ENCODE data around the gene INO80E. TPM values are rescaled to one million over a fixed set of nuclear protein-coding genes. Genes with fewer than 3 reads are reported as not detected.

The INO80E gene
- total and polyA plus RNA-seq, 4 donors, result 8.0 to 24.8 (median 17.2) TPM

DNA sequence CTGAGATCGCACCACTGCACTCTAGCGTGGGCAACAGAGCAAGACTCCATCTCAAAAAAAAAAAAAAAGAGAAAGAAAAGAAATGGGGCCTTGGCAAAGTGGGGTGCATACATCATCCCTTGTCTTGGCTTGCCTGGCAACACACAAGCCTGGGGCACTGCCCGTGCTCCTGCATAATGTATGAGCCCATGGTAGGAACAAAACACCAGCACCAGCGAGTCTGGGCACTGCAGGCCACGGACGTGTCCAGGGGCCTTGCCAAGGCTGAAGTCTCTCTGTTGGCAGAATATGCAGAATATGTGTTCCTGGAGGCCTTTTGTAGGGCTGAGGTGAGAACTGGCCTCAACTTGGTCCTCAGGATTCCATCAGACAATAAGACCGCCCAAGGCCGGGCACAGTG, 53.8 kb downstream of the INO80E start (continued):
- TF ChIP-seq REST (IDR thresholded peaks at IDR 0.05) (no peak), ATF3 (IDR thresholded peaks at IDR 0.05) (no peak), EGR1 (IDR thresholded peaks at IDR 0.05; ENCODE audit: low read depth in 2 of 2) (no peak), HNF4G (IDR thresholded peaks at IDR 0.05) (no peak), FOXA2 (IDR thresholded peaks at IDR 0.05) (no peak), SP1 (IDR thresholded peaks at IDR 0.05) (no peak)

- H3K9ac ChIP-seq (ENCODE audit: low read depth in 1 of 2, low read length in 2 of 2), result no peak overlapping the region
- no peaks in the 10 kb centered on the region for H3K27me3 ChIP-seq (ENCODE audit: control insufficient read depth in 4 of 4, insufficient read depth in 4 of 4, low read length in 3 of 4)
- peaks cover 2 to 11% (median 7%) of the 10 kb centered on the region in 4 donors for H3K4me1 ChIP-seq (ENCODE audit: control insufficient read depth in 4 of 4, insufficient read depth in 4 of 4, low read length in 3 of 4)
- DNase-seq (ENCODE audit: low spot score), result no peak
- no peaks in the 10 kb centered on the region for H3K36me3 ChIP-seq (ENCODE audit: control insufficient read depth in 4 of 4, insufficient read depth in 3 of 4, low read depth in 1 of 4, low read length in 3 of 4)
- H3K27ac ChIP-seq (ENCODE audit: low read depth in 1 of 2, low read length in 2 of 2), result no peak overlapping the region
- no peak for TF ChIP-seq FOXA1 (IDR thresholded peaks at IDR 0.05)
- no peak for TF ChIP-seq JUND (IDR thresholded peaks at IDR 0.05)
- no peak for TF ChIP-seq HNF4G (IDR thresholded peaks at IDR 0.05)
- TF ChIP-seq GABPA (IDR thresholded peaks at IDR 0.05 in 1 of 2, conservative IDR thresholded peaks at IDR 0.05 in 1 of 2), result no peak
- TF ChIP-seq EGR1 (IDR thresholded peaks at IDR 0.05; ENCODE audit: low read depth in 2 of 2), result no peak
- TF ChIP-seq CTCF (IDR thresholded peaks at IDR 0.05; ENCODE audit: low read depth, low read length, missing input control), result no peak
- WGBS, result 90% methylated on average over 3 of the region's 3 CpGs
- no peak overlapping the region for H3K4me3 ChIP-seq (ENCODE audit: low read depth in 1 of 3, low read length in 3 of 3)
- no peaks in the 10 kb centered on the region for H3K9me3 ChIP-seq (ENCODE audit: control insufficient read depth in 4 of 4, low read length in 3 of 4)
Observed at GRCh38 chr16:30051518-30051917, 55.5 kb downstream of the INO80E start.

DNA sequence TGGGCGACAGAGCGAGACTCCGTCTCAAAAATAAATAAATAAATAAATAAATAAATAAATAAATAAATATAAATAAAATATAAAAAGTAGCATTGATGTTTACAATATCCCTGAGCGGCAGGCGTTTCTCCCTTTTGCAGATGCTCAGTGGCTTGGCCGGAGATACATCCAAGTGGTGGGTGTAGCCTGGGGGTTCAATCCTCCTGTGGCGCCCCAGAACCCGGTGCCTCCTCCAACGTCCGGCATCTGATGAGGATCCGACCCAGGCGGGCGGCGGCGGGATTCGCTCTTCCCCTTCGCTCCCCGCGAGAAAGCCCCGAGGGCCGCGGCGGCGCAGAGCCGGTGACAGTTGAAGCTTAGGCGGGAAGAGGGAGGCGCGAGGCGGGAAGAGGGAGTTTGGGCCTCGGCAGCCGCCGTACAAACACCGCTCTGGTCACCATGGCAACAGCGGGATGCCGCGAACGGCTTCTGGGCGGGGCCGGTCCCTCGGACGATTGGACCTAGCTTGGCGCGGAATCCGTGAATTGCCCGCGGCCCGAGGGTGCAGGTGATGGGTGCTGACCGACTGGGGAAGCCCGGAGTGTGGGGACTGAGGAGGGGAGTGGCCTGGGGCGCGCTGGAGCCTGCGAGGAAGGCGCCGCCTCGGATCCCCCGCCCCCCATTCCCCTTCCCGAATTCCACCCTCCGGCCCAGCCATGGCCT, 56.8 kb downstream of the INO80E start:
- WGBS, result 6% methylated on average over 58 of the region's 58 CpGs
- Histone ChIP-seq H3K27me3 (ENCODE audit: control insufficient read depth in 4 of 4, insufficient read depth in 4 of 4, low read length in 3 of 4) (no peaks in the 10 kb centered on the region), H3K4me1 (ENCODE audit: control insufficient read depth in 4 of 4, insufficient read depth in 4 of 4, low read length in 3 of 4) (peaks cover 2 to 11% (median 7%) of the 10 kb centered on the region in 4 donors), H3K9me3 (ENCODE audit: control insufficient read depth in 4 of 4, low read length in 3 of 4) (no peaks in the 10 kb centered on the region), H3K4me3 (ENCODE audit: low read depth in 1 of 3, low read length in 3 of 3) (peak overlapping the region; percentile 43 to 63 (median 60)), H3K9ac (ENCODE audit: low read depth in 1 of 2, low read length in 2 of 2) (no peak overlapping the region), H3K27ac (ENCODE audit: low read depth in 1 of 2, low read length in 2 of 2) (peak overlapping the region; percentile 4 to 32), H3K36me3 (ENCODE audit: control insufficient read depth in 4 of 4, insufficient read depth in 3 of 4, low read depth in 1 of 4, low read length in 3 of 4) (no peaks in the 10 kb centered on the region)
- DNase-seq (ENCODE audit: low spot score), result peak; percentile 97
- TF ChIP-seq EGR1 (IDR thresholded peaks at IDR 0.05; ENCODE audit: low read depth in 2 of 2) (peak in 1 of 2 donors; percentile 46), RXRA (IDR thresholded peaks at IDR 0.05) (no peak), GABPA (IDR thresholded peaks at IDR 0.05 in 1 of 2, conservative IDR thresholded peaks at IDR 0.05 in 1 of 2) (peak in 1 of 2 donors; percentile 74), YY1 (IDR thresholded peaks at IDR 0.05) (peak; percentile 83), FOXA1 (IDR thresholded peaks at IDR 0.05) (peak; percentile 20), REST (IDR thresholded peaks at IDR 0.05) (peak; percentile 43), FOXA2 (IDR thresholded peaks at IDR 0.05) (no peak), NR2F2 (IDR thresholded peaks at IDR 0.05) (no peak), JUND (IDR thresholded peaks at IDR 0.05) (no peak), CTCF (IDR thresholded peaks at IDR 0.05; ENCODE audit: low read depth, low read length, missing input control) (no peak), ATF3 (IDR thresholded peaks at IDR 0.05) (no peak), TAF1 (conservative IDR thresholded peaks at IDR 0.05) (no peak), RAD21 (IDR thresholded peaks at IDR 0.05) (no peak)
- TF ChIP-seq, protein P1, sequence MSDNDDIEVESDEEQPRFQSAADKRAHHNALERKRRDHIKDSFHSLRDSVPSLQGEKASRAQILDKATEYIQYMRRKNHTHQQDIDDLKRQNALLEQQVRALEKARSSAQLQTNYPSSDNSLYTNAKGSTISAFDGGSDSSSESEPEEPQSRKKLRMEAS (IDR thresholded peaks at IDR 0.05), result no peak

Data from liver (tissue), 9 donors.